KOPT-K1 (cell line): ENCODE measurements around the gene LIFR.

Experiments used
- H3K27ac ChIP-seq: fragments of 200-600 bp; sonication (generic); 2 replicates; pipeline ENCODE4 v1.5.1; 2016; ENCODE audit warnings: antibody characterized with exemption, mild to moderate bottlenecking, low read depth, low read length; ENCODE audit not compliant: poor library complexity, severe bottlenecking
- H3K36me3 ChIP-seq: fragments of 200-600 bp; sonication (generic); 2 replicates; pipeline ENCODE4 v1.5.1; 2017; ENCODE audit warnings: antibody characterized with exemption, mild to moderate bottlenecking, low read length, moderate library complexity; ENCODE audit not compliant: insufficient read depth
- H3K9me3 ChIP-seq: fragments of 200-600 bp; sonication (generic); 2 replicates; pipeline ENCODE4 v1.5.1; 2017; ENCODE audit warnings: antibody characterized with exemption, low read length, mild to moderate bottlenecking; ENCODE audit not compliant: insufficient read depth, poor library complexity, severe bottlenecking

The LIFR gene

DNA sequence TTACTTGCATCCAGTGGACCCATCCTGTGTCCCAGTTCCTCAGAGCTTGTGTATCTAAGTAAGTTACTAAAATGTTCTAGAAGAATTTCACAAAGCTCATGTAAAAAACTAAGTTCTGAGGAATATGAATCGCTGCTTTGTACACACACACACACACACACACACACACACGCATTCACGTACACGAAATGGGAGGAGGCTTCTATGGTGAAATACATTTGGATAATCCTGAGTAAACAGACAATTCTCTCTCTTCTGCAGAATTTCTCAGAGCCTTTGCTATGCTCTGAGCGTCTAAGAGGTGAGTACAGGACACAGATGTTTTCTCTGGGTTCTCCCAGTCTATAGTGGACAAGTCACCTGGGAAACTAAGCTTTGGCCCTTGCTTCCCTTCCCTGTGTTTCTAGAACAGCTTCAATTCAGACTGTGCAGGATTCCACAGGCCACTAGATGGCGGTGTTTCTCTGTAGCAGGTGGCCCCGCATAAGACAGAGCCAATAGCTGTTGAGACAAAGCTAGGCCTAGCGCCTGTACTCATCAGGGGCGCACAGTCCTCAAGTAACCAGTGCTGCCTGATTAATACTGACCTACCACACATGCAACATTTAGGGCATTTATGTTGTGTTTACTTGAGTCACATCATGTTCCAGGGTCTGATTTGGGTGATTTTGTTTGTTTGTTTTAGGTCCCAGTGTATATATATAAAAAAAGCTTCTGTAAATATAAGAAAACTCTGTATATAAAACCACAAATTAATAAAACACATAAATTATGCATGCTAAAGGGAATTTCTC is 114.8 kb downstream of the LIFR start:
- H3K36me3 ChIP-seq, result no peaks in the 10 kb centered on the region
- no peak overlapping the region for H3K27ac ChIP-seq
- H3K9me3 ChIP-seq, result no peaks in the 10 kb centered on the region

GRCh38 chr5:38438757-38439156 is 117.7 kb downstream of the LIFR start:
- no peaks in the 10 kb centered on the region for H3K36me3 ChIP-seq
- no peaks in the 10 kb centered on the region for H3K9me3 ChIP-seq
- H3K27ac ChIP-seq, result no peak overlapping the region

DNA sequence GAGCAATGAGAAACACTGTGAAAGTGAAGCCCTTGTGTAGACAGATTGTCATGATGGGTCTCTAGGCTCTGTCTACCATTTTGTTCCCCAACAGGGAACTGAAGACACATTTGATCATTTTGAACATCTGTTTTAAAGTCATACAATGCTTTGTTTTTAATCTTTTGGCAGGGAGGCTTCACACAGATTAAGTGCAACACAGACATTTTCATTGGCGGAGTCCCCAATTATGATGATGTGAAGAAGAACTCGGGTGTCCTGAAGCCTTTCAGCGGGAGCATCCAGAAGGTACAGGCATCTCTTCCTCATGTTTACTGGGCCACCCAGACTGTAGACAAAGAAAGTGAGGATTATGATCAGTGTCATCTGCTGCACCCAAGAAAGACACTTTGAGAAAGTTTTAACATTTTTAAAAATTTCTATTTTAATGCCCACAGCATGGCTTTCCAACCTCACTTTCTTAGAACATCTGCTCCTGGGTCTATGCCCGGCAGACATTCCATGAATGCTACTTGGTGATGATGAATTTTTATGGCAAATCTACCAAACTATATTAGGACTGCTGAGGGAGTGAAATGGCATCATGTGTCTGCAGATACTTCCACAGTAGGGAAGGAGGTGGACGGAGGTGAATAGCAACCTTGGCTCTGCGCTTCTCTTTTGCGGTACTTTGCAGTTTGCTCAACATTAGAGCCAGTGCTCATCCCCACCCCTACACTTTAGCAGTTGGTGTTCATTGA is 121.3 kb downstream of the LIFR start:
- H3K27ac ChIP-seq, result no peak overlapping the region
- H3K9me3 ChIP-seq, result no peaks in the 10 kb centered on the region
- no peaks in the 10 kb centered on the region for H3K36me3 ChIP-seq

DNA sequence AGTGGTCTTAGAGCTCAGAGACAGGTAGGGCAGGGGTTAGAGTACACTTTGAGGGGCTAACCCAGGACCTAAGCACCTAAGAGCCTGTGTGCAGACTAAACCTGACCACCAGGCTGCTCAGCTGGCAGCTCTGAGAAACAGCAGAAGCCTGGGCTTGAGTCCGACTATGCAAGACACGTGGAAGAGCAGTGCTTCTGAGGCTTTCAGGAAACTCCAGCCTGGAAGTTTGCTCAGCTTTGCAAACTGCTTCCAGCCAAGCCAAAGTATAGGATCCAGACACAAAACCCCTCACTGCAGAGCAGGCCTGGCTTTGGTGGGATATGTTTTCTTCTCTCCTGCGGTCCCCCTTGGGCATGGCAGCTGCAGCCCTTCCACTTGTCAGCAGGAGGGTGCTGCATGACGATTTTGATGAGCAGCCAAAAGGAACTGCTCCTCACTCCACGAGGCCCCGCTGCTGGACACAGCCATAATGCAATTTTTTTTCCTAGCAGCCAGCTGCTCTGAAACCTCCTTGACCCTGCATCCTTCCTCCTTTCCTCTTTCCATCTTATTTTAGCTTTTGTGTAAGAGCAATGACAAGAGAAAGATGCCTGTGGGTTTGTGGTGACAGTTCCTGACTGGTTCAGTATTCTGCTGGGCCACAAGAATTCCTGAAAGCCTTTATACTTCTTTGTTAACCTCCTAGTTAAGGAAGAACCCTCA is 123.1 kb downstream of the LIFR start:
- Histone ChIP-seq H3K36me3 (no peaks in the 10 kb centered on the region), H3K27ac (no peak overlapping the region), H3K9me3 (no peaks in the 10 kb centered on the region)

DNA sequence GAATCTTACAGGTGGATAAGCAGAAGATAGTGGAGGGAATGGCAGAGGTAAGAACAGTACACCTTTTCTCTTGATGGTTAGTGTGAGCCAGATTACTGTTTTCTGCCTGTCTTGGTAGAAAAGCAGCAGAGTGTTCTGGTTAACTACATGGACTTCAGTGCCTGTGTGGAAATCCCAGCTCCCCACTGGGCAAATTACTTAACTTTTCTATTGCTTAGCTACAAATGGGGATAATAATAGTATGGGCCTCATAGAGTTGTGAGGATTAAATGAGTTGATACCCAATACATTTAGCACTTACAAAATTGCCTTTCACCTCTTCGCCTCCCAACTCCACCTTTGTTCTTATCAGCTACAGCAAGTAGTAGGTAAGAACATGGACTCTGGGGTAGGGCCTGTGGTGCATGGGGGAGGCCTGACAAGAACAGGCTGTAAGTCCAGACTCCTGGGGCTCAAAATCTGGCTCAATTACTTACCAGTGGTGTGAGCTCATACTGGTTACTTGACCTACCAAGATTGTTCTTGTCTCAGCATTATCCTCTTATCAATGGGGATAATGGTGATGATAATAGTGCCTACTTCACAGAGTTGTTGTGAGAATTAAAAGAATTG is 125.1 kb downstream of the LIFR start:
- Histone ChIP-seq H3K36me3 (no peaks in the 10 kb centered on the region), H3K9me3 (no peaks in the 10 kb centered on the region), H3K27ac (no peak overlapping the region)

GRCh38 chr5:38426986-38427950 is 129.2 kb downstream of the LIFR start:
- Histone ChIP-seq H3K9me3 (no peaks in the 10 kb centered on the region), H3K27ac (no peak overlapping the region), H3K36me3 (no peaks in the 10 kb centered on the region)

- H3K9me3 ChIP-seq, result no peaks in the 10 kb centered on the region
- H3K36me3 ChIP-seq, result no peaks in the 10 kb centered on the region
- no peak overlapping the region for H3K27ac ChIP-seq
Observed at GRCh38 chr5:38426490-38426889, 130.0 kb downstream of the LIFR start.
